GM21576 (cell line): ENCODE data around the gene STUB1.

ENCODE experiments used
- ATAC-seq: cut with Tn5 transposase; IDR thresholded peaks from one replicate; pipeline ENCODE4 v1.9.1; 2021; ENCODE audit warnings: mild to moderate bottlenecking, moderate library complexity; ENCODE audit not compliant: unreplicated experiment

The STUB1 gene

GRCh38 chr16:643050-643368 is 37.2 kb upstream of the STUB1 start:
- no peak for ATAC-seq

DNA sequence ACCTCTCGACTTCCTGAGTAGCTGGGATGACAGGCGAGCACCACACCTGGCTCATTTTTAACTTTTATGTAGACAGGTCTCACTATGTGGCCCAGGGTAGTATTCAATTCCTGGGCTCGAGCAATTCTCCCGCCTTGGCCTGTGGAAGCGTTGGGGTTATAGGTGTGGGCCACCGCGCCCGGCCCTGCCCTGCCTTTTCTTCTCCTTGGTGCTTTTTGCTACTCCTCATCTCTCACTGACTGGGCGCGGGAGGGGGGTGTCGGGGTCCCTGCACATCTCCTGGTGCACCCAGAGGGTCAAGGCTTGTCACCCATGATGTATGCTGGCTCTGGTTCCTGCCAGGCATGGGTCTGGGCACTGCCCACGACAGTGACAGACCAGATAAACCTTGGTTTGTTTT is 35.7 kb upstream of the STUB1 start:
- ATAC-seq, result no peak

GRCh38 chr16:645852-646678 is 34.1 kb upstream of the STUB1 start:
- no peak for ATAC-seq

GRCh38 chr16:646679-647172 is 33.5 kb upstream of the STUB1 start:
- ATAC-seq, result no peak

DNA sequence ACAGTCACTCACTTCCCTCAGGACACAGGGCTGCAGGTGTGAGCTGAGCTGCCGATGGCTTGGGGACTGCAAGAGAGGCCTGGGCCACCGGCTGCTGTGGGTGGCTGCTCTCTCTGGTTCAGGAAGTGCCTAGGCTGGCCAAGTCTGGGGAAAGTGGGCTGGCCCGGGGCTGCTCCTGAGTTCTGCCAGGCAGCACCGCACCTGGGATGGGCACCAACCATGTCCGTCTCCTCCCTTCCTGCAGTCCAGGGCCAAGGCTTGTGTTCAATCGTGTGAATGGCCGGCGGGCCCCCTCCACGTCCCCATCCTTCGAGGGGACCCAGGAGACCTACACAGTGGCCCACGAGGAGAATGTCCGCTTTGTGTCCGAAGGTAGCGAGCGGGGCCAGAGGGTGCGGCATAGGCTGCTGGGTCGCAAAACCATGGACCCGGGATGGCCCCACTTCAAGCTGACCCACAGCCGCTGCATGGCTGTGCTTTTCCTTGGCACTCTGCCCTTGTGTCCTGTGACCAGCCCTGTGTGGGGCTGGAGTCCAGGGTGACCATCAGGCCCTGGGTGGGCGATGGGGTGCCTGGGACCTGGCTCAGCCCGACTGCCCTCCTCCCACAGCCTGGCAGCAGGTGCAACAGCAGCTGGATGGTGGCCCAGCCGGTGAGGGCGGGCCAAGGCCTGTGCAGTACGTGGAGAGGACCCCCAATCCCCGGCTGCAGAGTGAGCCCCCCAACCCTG is 32.9 kb upstream of the STUB1 start:
- no peak for ATAC-seq

- no peak for ATAC-seq
These were observed 32.0 kb upstream of the STUB1 start for GRCh38 chr16:648071-648780.

DNA sequence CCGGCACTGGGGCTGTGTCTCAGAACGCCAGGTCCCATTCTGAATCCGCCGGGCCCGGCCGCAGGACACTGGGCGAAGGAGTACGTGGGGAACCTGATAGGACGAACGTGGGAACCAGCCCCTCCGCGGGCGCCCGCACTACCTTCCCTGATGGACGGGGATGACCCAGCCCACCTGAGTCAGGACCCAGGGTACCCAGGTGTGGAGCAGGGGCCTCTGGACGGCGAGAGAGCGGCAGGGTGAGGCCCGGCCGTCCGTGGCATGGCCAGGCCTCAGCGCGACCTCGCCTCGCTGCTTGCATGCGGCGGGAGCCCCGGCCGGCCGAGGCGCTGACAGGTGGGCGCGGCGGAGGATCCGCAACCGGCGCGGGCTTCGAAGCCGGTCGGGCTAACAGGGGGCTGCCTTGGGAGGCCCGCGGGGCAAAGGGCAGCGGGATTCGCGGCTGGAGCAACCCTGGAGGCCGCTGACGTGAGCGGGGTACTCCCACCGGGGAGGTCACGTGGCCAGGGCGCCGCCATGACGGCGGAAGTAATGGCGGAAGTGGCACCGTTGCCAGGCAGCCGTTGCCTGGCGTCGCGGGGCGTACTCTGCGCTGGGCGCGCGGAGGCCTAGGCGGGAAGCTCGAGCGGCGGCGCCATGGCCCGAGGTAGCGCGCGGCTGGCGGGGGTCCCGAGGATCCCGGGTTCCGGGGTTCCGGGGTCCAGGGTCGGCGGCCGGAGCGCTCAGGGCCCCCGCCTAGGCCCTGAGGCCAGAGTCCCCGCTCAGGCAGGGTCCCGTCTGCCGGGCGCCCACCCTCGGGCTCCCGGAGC is 31.2 kb upstream of the STUB1 start, which contains the start of gene WDR90:
WDR90 (plus strand) TSS at position 585 of the 809 bp plus-strand sequence; CDS start at position 637, 52 bp downstream.
- peak; percentile 64 for ATAC-seq

DNA sequence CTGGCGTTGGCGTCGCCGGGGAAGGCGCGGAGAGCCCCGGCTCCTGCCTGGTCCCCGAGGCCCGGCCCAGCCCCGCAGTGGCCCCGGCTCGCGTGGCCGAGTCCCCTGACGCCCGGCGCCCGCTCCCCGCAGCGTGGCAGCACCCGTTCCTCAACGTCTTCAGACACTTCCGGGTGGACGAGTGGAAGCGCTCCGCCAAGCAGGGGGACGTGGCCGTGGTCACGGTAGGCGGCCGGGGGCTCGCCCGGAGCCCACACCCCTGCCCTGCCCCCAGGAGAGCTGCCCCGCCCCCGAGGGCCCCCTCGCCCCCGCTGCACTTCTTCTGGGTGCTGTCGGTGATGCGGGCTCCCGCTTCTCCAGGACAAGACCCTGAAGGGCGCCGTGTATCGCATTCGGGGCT is 30.6 kb upstream of the STUB1 start:
- ATAC-seq, result no peak

DNA sequence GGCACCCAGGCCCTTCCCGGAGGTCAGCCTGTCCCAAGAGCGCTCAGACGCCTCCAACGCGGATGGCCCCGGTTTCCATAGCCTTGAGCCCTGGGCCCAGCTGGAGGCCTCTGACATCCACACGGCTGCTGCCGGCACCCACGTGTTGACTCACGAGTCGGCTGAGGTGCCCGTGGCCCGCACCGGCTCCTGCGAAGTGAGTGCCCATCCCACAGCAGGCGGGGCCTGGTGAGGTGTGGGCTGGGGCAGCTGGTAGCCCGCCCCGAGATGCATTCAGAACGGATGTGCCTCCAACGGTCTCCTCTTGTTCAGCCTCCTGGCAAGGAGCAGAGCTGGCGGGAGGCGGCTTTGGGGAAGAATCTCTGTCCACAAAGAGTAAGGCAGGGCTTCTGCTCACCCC is 28.4 kb upstream of the STUB1 start:
- ATAC-seq, result no peak

GRCh38 chr16:652454-653305 is 27.5 kb upstream of the STUB1 start:
- no peak for ATAC-seq

- ATAC-seq, result no peak
These were observed 26.2 kb upstream of the STUB1 start for GRCh38 chr16:654034-654433.

DNA sequence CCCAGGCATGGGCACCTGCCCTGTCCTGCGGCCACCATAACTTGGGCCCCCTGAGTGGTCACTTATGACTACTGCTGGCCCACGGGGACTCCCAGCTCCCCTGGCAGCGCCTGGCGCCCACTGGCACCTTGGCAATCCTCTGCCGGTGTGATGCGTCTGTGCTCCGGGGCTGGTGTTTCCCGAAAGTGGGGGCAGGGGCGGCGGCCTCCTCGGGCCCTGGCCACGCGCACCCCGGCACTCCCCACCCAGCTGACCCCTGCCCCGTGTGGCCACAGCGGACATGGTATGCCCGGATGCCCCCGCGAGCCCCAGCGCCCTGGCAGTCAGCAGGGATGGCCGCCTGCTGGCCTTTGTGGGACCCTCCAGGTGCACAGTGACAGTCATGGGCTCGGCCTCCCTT is 22.7 kb upstream of the STUB1 start:
- ATAC-seq, result no peak

DNA sequence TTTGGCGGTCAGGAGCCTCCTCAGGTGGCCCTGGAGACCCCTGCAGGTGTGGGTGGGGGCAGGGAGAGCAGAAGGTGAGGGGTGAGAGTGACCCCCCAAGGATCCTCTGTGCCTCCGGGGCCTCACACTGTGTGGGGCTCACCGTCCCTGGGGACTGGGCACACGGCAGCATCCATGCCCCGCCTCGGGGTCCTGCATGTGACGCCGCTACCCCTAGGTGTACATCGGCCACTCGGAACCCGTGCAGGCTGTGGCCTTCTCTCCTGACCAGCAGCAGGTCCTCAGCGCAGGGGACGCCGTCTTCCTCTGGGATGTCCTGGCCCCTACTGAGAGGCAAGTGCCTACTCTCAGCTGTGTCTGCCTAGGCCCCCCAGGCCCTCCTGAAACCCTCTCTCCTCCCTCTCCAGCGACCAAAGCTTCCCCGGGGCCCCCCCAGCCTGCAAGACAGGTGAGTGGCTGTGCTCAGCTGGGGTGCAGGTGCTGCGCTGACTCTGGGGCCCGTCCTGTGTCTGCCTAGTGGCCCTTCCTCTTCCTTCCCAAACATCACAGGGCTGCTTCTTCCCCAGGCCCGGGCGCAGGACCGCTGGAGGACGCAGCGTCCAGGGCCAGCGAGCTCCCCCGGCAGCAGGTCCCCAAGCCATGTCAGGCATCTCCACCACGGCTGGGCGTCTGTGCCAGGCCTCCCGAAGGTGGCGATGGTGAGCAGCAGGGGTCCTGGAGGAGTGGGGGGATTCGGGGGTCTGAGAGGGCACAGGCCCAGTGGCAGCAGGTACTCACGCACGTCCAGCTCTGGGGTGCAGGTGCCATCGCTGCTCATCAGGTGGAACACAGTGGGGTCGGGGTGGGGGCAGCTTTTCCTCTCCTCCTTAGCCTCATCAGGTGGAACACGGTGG is 21.3 kb upstream of the STUB1 start:
- no peak for ATAC-seq

- ATAC-seq, result no peak
These were observed 20.6 kb upstream of the STUB1 start for GRCh38 chr16:659618-660017.

GRCh38 chr16:660132-660458 is 20.1 kb upstream of the STUB1 start:
- ATAC-seq, result no peak

DNA sequence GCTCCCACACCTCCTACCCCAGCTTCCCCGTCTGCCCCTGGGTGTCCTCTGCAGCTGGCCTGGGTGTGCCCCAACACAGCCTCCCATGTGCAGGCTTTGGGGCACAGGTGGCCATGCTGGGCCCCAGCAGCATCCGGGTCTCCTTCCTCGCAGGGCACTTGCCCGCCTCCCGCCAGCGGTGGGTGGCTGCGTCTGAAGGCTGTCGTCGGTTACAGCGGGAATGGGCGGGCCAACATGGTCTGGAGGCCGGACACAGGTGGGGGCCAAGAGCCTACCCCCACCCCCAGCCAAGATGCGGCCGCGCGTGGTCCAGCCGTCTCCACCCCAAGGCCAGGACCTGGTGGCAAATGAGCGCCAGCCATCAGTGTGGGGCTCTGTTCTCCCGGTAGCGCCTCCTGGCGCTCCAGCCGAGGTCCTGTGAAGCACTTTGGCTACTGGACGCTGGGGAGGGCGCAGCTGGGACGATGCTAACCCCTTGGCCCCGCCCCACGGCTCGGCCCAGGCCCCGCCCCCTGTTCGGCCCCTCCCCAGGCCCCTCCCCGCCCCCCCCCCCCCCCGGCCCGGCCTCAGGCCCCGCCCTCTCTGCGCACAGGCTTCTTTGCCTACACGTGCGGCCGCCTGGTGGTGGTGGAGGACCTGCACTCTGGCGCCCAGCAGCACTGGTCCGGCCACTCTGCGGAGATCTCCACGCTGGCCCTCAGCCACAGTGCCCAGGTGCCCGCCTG is 19.6 kb upstream of the STUB1 start:
- peak; percentile 42 for ATAC-seq

DNA sequence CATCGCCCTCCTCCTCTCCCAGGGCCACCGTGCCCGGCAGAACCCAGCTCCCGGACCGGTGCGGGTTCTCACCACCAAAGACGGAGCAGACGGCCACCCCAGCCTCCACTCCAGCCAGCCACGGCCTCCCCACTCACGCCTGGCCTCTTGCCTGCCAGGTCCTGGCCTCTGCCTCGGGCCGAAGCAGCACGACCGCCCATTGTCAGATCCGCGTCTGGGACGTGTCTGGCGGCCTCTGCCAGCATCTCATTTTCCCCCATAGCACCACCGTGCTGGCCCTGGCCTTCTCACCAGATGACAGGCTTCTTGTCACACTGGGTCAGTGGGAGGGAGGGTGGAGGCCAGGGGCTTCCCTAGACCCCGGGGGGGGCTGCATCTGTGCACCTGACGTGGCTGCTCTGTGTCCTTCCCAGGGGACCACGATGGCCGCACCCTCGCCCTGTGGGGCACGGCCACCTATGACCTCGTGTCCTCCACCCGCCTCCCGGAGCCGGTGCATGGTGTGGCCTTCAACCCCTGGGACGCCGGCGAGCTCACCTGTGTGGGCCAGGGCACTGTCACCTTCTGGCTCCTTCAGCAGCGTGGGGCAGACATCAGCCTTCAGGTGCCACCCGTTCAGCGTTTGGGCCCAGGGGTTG is 18.9 kb upstream of the STUB1 start:
- ATAC-seq, result peak; percentile 9

DNA sequence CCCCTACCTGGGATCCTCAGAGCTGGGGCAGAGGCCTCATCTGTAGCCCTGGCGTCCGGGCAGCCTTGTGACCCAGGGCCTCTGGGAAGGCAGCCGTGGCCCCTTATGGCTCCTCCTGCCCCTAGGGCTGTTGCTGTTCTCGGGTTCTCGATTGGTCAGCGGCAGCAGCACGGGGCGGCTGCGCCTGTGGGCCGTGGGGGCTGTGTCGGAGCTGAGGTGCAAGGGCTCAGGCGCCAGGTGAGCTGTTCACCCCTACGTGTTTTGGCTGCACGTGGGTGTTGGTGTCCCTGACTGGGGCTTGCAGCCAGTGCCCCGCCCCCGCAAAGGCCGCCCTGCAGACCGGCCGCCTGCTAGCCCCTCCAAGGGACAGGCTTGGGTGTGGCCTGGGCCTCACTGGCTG is 18.1 kb upstream of the STUB1 start:
- ATAC-seq, result no peak
